Measurements from ENCODE around the gene NFKBIE.
A peak's percentile ranks its signal among the peaks of the same experiment; 100 is the strongest.

DNA sequence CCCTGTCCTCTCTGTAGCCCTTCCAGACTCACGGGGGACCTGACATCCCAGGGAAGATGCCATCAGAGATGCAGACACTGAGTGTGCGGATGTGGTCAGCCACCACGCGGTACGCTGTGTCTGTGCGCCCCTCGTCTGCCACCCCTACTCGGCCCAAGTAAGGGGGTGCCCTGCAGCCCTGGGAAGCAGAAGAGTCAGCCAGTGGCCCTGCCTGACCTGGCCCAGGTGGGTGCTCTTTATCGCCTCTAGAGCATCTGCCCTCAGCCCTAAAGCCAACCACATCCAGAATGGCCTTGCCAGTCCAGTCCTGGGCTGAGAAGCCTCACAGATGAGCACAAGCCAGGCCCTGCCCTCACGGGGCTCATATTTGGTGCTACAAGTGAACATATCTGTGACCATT lies 41.9 kb upstream of the NFKBIE start:
- TF ChIP-seq, protein P1, sequence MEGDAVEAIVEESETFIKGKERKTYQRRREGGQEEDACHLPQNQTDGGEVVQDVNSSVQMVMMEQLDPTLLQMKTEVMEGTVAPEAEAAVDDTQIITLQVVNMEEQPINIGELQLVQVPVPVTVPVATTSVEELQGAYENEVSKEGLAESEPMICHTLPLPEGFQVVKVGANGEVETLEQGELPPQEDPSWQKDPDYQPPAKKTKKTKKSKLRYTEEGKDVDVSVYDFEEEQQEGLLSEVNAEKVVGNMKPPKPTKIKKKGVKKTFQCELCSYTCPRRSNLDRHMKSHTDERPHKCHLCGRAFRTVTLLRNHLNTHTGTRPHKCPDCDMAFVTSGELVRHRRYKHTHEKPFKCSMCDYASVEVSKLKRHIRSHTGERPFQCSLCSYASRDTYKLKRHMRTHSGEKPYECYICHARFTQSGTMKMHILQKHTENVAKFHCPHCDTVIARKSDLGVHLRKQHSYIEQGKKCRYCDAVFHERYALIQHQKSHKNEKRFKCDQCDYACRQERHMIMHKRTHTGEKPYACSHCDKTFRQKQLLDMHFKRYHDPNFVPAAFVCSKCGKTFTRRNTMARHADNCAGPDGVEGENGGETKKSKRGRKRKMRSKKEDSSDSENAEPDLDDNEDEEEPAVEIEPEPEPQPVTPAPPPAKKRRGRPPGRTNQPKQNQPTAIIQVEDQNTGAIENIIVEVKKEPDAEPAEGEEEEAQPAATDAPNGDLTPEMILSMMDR (IDR thresholded peaks at IDR 0.05; ENCODE audit: insufficient read depth, low read length), result no peak
- TF ChIP-seq POLR2AphosphoS5 (IDR thresholded peaks at IDR 0.05; ENCODE audit: low read depth), result 0 out of 2 replicates have a peak, but pooled peaks have one; percentile 33

Data from HL-60 (cell line).